Calu3 (cell line): ENCODE measurements around the gene SKAP1. TPM values are rescaled to one million over a fixed set of nuclear protein-coding genes. Genes with fewer than 3 reads are reported as not detected.
"Not testable (repeated sequence)": the region's sequence is repeated elsewhere in the genome, so short reads cannot be mapped to it uniquely, and the experiment has no call there.

Source experiments
- BruUV-seq: library from RNA; stranded (reverse); fragments of 400-500 nt; replicated peaks from 2 replicates; lab custom pipeline; 2021; lab: Mats Ljungman, UMichigan
- CTCF ChIA-PET: fragments of 300-600 bp; sonication (Branson Sonifier 250); formaldehyde crosslinking; loops from one replicate; lab custom pipeline; 2022; ENCODE audit warnings: antibody characterized with exemption; lab: Charles Lee
- DNase-seq: peaks from one replicate; pipeline ENCODE4 v3.0.0; 2022
- H3K27ac Mint-ChIP-seq: one replicate; pipeline ENCODE4 v1.8.0; 2022; ENCODE audit warnings: mixed read lengths; ENCODE audit not compliant: unreplicated experiment
- H3K27me3 Mint-ChIP-seq: one replicate; pipeline ENCODE4 v1.8.0; 2022; ENCODE audit warnings: mixed read lengths; ENCODE audit not compliant: unreplicated experiment
- H3K36me3 Mint-ChIP-seq: one replicate; pipeline ENCODE4 v1.8.0; 2022; ENCODE audit warnings: mild to moderate bottlenecking, moderate library complexity, mixed read lengths; ENCODE audit not compliant: insufficient read depth, unreplicated experiment
- H3K4me1 Mint-ChIP-seq: one replicate; pipeline ENCODE4 v1.8.0; 2022; ENCODE audit warnings: mild to moderate bottlenecking, low read depth, mixed read lengths; ENCODE audit not compliant: unreplicated experiment
- H3K4me3 Mint-ChIP-seq: one replicate; pipeline ENCODE4 v1.8.0; 2022; ENCODE audit warnings: mild to moderate bottlenecking, low read depth, moderate library complexity, mixed read lengths; ENCODE audit not compliant: unreplicated experiment
- H3K9me3 Mint-ChIP-seq: one replicate; pipeline ENCODE4 v1.8.0; 2022; ENCODE audit warnings: low read depth, mixed read lengths; ENCODE audit not compliant: unreplicated experiment
- intact Hi-C: fragments of 100-400 bp; cut with micrococcal nuclease; formaldehyde crosslinking; loops from one replicate; pipeline ENCODE4 v1.10.0; 2022; ENCODE audit not compliant: unreplicated experiment
- total RNA-seq: library from RNA; stranded (reverse); gene quantifications from 2 replicates; pipeline ENCODE4 v1.2.3, GENCODE V29; 2022
- TF ChIP-seq, protein P1 (sequence below): fragments of 200-600 bp; IDR thresholded peaks from one replicate; pipeline ENCODE4 v1.8.0; 2022; ENCODE audit warnings: antibody characterized with exemption; ENCODE audit not compliant: unreplicated experiment

Gene SKAP1
- total RNA-seq, 1 experiment from 2014 or later: 4.4 TPM

- Mint-ChIP-seq H3K27me3 (no peaks in the 10 kb centered on the region), H3K4me1 (no peaks in the 10 kb centered on the region), H3K36me3 (peaks cover 4% of the 10 kb centered on the region), H3K4me3 (no peak overlapping the region), H3K27ac (no peak overlapping the region), H3K9me3 (peaks cover 2% of the 10 kb centered on the region)
- intact Hi-C loops: no loop called here
- no TSS peak for BruUV-seq
- DNase-seq: no peak
- CTCF ChIA-PET: no interaction called here
- TF ChIP-seq, protein P1, sequence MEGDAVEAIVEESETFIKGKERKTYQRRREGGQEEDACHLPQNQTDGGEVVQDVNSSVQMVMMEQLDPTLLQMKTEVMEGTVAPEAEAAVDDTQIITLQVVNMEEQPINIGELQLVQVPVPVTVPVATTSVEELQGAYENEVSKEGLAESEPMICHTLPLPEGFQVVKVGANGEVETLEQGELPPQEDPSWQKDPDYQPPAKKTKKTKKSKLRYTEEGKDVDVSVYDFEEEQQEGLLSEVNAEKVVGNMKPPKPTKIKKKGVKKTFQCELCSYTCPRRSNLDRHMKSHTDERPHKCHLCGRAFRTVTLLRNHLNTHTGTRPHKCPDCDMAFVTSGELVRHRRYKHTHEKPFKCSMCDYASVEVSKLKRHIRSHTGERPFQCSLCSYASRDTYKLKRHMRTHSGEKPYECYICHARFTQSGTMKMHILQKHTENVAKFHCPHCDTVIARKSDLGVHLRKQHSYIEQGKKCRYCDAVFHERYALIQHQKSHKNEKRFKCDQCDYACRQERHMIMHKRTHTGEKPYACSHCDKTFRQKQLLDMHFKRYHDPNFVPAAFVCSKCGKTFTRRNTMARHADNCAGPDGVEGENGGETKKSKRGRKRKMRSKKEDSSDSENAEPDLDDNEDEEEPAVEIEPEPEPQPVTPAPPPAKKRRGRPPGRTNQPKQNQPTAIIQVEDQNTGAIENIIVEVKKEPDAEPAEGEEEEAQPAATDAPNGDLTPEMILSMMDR: no peak
Observed at GRCh38 chr17:48347177-48347576, 82.8 kb downstream of the SKAP1 start.

DNA sequence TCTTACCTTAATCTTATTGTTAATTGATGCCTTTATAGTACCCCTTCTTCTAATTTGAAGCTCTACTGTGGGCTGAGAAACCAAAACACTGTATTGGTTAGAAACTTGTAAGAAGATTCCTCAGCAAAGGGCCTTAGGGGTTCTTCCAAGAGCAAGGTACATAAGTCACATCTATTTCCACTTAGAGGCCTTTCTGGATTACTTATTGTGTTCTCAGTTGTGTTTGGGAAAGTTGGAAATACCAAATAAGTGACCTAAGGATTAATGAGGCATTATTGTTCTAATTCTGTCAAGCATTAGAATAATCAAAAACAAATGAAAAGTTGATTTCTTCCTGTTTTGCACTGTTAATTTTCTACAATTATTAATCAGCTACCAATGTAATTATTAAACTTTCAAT, 85.8 kb downstream of the SKAP1 start:
- intact Hi-C loops: no loop called here

DNA sequence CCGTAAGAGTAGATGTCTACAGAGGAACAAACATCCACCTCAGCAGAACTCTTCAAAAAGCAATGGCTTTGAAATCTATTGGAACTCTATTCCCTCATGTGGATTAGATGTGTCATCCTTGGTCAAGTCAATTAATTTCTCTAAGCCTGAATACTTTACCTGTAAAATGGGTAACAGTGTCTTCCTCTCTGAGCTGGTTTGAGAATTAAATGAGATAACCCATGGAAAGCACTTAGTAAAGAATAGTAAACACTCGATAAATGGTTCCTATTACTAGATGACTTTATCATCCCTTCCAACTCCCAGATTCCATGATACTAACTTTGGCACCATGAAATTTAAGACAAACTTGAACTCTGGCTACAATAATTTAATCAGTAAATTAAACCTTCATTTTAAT, 89.1 kb downstream of the SKAP1 start:
- no TSS peak for BruUV-seq
- no peak overlapping the region for H3K4me3 Mint-ChIP-seq
- DNase-seq: no peak
- no peaks in the 10 kb centered on the region for H3K9me3 Mint-ChIP-seq
- TF ChIP-seq, protein P1: no peak
- H3K4me1 Mint-ChIP-seq: no peaks in the 10 kb centered on the region
- no peak overlapping the region for H3K27ac Mint-ChIP-seq
- H3K27me3 Mint-ChIP-seq: no peaks in the 10 kb centered on the region
- CTCF ChIA-PET: interaction anchor here (0.5 to 1.2 kb wide), 5 partner anchors 7 to 538 kb away, joined by 3 to 4 read pairs (median 3); partner anchors contain the start of gene SNX11
- H3K36me3 Mint-ChIP-seq: no peaks in the 10 kb centered on the region
- intact Hi-C loops: no loop called here

More for the DNA sequence above, 85.8 kb downstream of the SKAP1 start:
- Mint-ChIP-seq H3K9me3 (peaks cover 2% of the 10 kb centered on the region), H3K27me3 (no peaks in the 10 kb centered on the region), H3K36me3 (peaks cover 4% of the 10 kb centered on the region), H3K4me3 (no peak overlapping the region), H3K27ac (no peak overlapping the region), H3K4me1 (no peaks in the 10 kb centered on the region)
- BruUV-seq: no TSS peak
- no peak for DNase-seq
- CTCF ChIA-PET: interaction anchor here (1.2 kb wide), 1 partner anchor 11 kb away, joined by 4 read pairs; no protein-coding TSS in a partner anchor
- TF ChIP-seq, protein P1: no peak

- no peaks in the 10 kb centered on the region for H3K9me3 Mint-ChIP-seq
- H3K4me1 Mint-ChIP-seq: no peaks in the 10 kb centered on the region
- TF ChIP-seq, protein P1: no peak
- BruUV-seq: no TSS peak
- no peaks in the 10 kb centered on the region for H3K36me3 Mint-ChIP-seq
- no peak overlapping the region for H3K4me3 Mint-ChIP-seq
- CTCF ChIA-PET: interaction anchor here (0.9 kb wide), 1 partner anchor 12 kb away, joined by 3 read pairs; no protein-coding TSS in a partner anchor
- no peak for DNase-seq
- H3K27me3 Mint-ChIP-seq: no peaks in the 10 kb centered on the region
- no peak overlapping the region for H3K27ac Mint-ChIP-seq
- intact Hi-C loops: loop anchor here (5.0 to 10.0 kb wide), 3 partner anchors 76 to 314 kb away; no protein-coding TSS in a partner anchor
Observed at GRCh38 chr17:48338720-48339119, 91.3 kb downstream of the SKAP1 start.

- H3K9me3 Mint-ChIP-seq, H3K4me1 Mint-ChIP-seq, H3K27ac Mint-ChIP-seq, BruUV-seq, H3K27me3 Mint-ChIP-seq, H3K4me3 Mint-ChIP-seq, H3K36me3 Mint-ChIP-seq, CTCF ChIA-PET, DNase-seq: not testable (repeated sequence)
- intact Hi-C loops: loop anchor here (5.0 to 10.0 kb wide), 3 partner anchors 76 to 313 kb away; no protein-coding TSS in a partner anchor
Observed at GRCh38 chr17:48337903-48338302, 92.1 kb downstream of the SKAP1 start.
